Neutrophil (primary cell): ENCODE data around the gene MUCL3.
"Not testable (repeated sequence)": the region's sequence is repeated elsewhere in the genome, so short reads cannot be mapped to it uniquely, and the experiment has no call there.

ENCODE experiments used
- H3K27ac ChIP-seq: fragments of 200-600 bp; sonication (generic); 2 replicates; pipeline ENCODE4 v1.5.1; 2016; ENCODE audit warnings: mild to moderate bottlenecking, moderate library complexity
- H3K27me3 ChIP-seq: fragments of 200-600 bp; sonication (generic); 2 replicates; pipeline ENCODE4 v1.6.0; 2016; ENCODE audit warnings: mild to moderate bottlenecking
- H3K36me3 ChIP-seq: fragments of 200-600 bp; sonication (generic); 2 replicates; pipeline ENCODE4 v1.5.1; 2017
- H3K4me1 ChIP-seq, 2 experiments: fragments of 200-600 bp in 1 of 2; sonication (generic) in 1 of 2; 1 replicate in 1 of 2; 2 replicates in 1 of 2; pipeline versions ENCODE4 v1.5.1 to v1.6.1; 2013 to 2016; ENCODE audit warnings: low read depth in 1 of 2, low read length in 1 of 2, mild to moderate bottlenecking in 1 of 2, moderate library complexity in 1 of 2; ENCODE audit not compliant: control insufficient read depth in 1 of 2, insufficient read depth in 1 of 2
- H3K4me3 ChIP-seq, 2 experiments: fragments of 200-600 bp in 1 of 2; sonication (generic) in 1 of 2; 1 replicate in 1 of 2; 2 replicates in 1 of 2; pipeline ENCODE4 v1.5.1; 2013 to 2016; ENCODE audit warnings: low read depth in 1 of 2, low read length in 1 of 2, mild to moderate bottlenecking in 1 of 2, moderate library complexity in 1 of 2
- H3K9me3 ChIP-seq: fragments of 200-600 bp; sonication (generic); 2 replicates; pipeline ENCODE4 v1.5.1; 2016
- CTCF ChIP-seq: fragments of 200-600 bp; sonication (generic); IDR thresholded peaks from 2 replicates; pipeline ENCODE4 v1.5.1; 2016; ENCODE audit warnings: antibody characterized with exemption

The MUCL3 gene

DNA sequence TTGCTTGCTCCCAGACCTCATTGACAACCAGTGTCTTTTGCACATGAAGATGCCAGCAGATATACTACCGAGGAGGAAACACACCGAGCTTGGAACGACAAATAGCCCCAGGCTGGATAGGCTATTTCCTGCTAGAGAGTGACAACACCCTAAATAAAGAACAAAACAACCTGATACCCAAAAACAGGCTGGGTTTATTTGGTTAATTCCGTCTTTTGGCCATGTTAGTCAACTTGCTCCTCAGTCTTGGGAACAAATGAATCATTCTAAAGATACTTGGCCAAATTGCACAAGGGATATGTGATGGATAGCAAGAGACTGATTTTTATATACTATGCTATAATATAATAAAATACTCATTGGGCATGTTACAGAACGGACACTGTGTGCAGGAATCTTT is 58.0 kb downstream of the MUCL3 start:
- no peak overlapping the region for H3K27ac ChIP-seq

GRCh38 chr6:31000067-31000860 is 59.5 kb downstream of the MUCL3 start:
- not testable (repeated sequence) for H3K4me3 ChIP-seq, H3K9me3 ChIP-seq, H3K36me3 ChIP-seq, H3K27ac ChIP-seq, H3K27me3 ChIP-seq, H3K4me1 ChIP-seq

More for the DNA sequence above, 58.0 kb downstream of the MUCL3 start:
- Histone ChIP-seq H3K27me3 (peaks cover 10% of the 10 kb centered on the region), H3K36me3 (no peaks in the 10 kb centered on the region), H3K4me1 (no peaks in the 10 kb centered on the region), H3K4me3 (no peak overlapping the region), H3K9me3 (no peaks in the 10 kb centered on the region)
- no peak for TF ChIP-seq CTCF

DNA sequence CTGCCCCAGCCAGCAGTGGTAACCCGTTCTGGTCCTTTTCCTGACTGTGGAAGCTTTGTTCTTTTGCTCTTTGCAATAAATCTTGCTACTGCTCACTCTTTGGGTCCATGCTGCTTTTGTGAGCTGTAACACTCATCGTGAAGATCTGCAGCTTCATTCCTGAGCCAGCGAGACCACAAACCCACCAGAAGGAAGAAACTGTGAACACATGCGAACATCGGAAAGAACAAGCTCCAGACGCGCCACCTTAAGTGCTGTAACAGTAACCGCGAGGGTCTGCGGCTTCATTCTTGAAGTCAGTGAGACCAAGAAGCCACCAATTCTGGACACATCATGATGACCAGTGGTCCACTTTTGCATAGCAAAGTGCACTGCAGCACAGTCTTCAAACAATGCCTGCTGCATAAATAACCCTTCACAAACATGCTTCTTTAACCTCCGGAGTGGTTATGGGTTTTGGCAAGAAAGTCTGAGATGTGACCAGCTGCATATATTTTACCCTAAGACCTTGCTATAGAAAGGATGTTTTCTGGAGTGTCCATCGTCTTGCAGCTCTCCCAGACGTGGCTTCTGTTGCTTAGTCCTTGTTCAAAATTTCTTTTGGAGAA is 60.6 kb downstream of the MUCL3 start:
- H3K9me3 ChIP-seq, result no peaks in the 10 kb centered on the region
- no peaks in the 10 kb centered on the region for H3K36me3 ChIP-seq
- peaks cover 0 to 4% of the 10 kb centered on the region in 2 experiments for H3K4me1 ChIP-seq
- TF ChIP-seq CTCF, result no peak
- H3K27ac ChIP-seq, result no peak overlapping the region
- H3K27me3 ChIP-seq, result peaks cover 10% of the 10 kb centered on the region
- H3K4me3 ChIP-seq, result no peak overlapping the region

DNA sequence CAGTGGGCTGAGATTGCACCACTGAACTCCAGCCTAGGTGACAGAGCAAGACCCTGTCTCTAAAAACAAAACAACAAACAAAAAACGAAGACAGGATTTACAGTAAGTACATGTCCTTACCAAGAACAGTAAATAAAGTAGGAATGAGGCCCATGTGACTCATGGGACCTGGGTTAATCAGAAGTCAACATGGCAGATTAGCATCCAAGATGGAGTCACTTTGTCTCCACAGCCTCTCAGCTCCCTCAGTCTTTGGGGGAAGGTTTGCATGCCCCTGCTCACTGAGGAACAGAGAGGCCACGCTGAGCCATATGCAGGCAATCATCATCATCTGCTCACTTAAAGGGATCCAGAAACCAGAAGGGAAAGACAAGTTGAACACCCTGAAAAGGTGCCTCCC is 61.7 kb downstream of the MUCL3 start:
- Histone ChIP-seq H3K4me3 (no peak overlapping the region), H3K27me3 (peaks cover 20% of the 10 kb centered on the region), H3K36me3 (no peaks in the 10 kb centered on the region), H3K27ac (no peak overlapping the region), H3K4me1 (peaks cover 0 to 4% of the 10 kb centered on the region in 2 experiments), H3K9me3 (no peaks in the 10 kb centered on the region)
- TF ChIP-seq CTCF, result no peak
